ENCODE data around the gene TNFRSF1A.
"Not testable (repeated sequence)": the region's sequence is repeated elsewhere in the genome, so short reads cannot be mapped to it uniquely, and the experiment has no call there.

Gene TNFRSF1A

GRCh38 chr12:6355491-6356373, 13.9 kb upstream of the TNFRSF1A start:
- DNase-seq (ENCODE audit: low read depth), result no peak

GRCh38 chr12:6354495-6355393, 12.9 kb upstream of the TNFRSF1A start:
- no peak for DNase-seq (ENCODE audit: low read depth)

- no peak for DNase-seq (ENCODE audit: low read depth)
These were observed 10.6 kb upstream of the TNFRSF1A start for GRCh38 chr12:6352193-6353173.

GRCh38 chr12:6351622-6352021, 9.7 kb upstream of the TNFRSF1A start:
- no peak for DNase-seq (ENCODE audit: low read depth)

- DNase-seq (ENCODE audit: low read depth), result no peak
These were observed 5.8 kb upstream of the TNFRSF1A start for GRCh38 chr12:6347367-6348338.

- no peak for DNase-seq (ENCODE audit: low read depth)
These were observed 5.1 kb upstream of the TNFRSF1A start for GRCh38 chr12:6346942-6347341.

GRCh38 chr12:6346235-6346832, 4.5 kb upstream of the TNFRSF1A start:
- no peak for DNase-seq (ENCODE audit: low read depth)

- DNase-seq (ENCODE audit: low read depth), result no peak
These were observed 3.6 kb upstream of the TNFRSF1A start for GRCh38 chr12:6345319-6346091.

- not testable (repeated sequence) for DNase-seq (ENCODE audit: low read depth)
These were observed 2.3 kb upstream of the TNFRSF1A start for GRCh38 chr12:6344101-6344660.

GRCh38 chr12:6343518-6343917, 1.6 kb upstream of the TNFRSF1A start:
- DNase-seq (ENCODE audit: low read depth), result no peak

- no peak for DNase-seq (ENCODE audit: low read depth)
These were observed 439 bp upstream of the TNFRSF1A start for GRCh38 chr12:6342140-6342889.

- DNase-seq (ENCODE audit: low read depth), result no peak
These were observed 995 bp downstream of the TNFRSF1A start for GRCh38 chr12:6340745-6341416.

- DNase-seq (ENCODE audit: low read depth), result no peak
These were observed 1.7 kb downstream of the TNFRSF1A start for GRCh38 chr12:6340032-6340638.

- DNase-seq (ENCODE audit: low read depth), result no peak
These were observed 2.9 kb downstream of the TNFRSF1A start for GRCh38 chr12:6338955-6339354.

GRCh38 chr12:6338536-6338935, 3.3 kb downstream of the TNFRSF1A start:
- not testable (repeated sequence) for DNase-seq (ENCODE audit: low read depth)

- DNase-seq (ENCODE audit: low read depth), result no peak
These were observed 3.9 kb downstream of the TNFRSF1A start for GRCh38 chr12:6337958-6338433.

Data from stimulated activated CD8-positive, alpha-beta memory T cell treated with anti-CD3 and anti-CD28 coated beads, Interleukin-7, amount 100 ng/mL, for 24 hours (primary cell).